GM21576 (cell line): ENCODE results near the gene GUCD1.
"Not testable (repeated sequence)": the region's sequence is repeated elsewhere in the genome, so short reads cannot be mapped to it uniquely, and the experiment has no call there.

Source experiments
- ATAC-seq: cut with Tn5 transposase; IDR thresholded peaks from one replicate; pipeline ENCODE4 v1.9.1; 2021; ENCODE audit warnings: mild to moderate bottlenecking, moderate library complexity; ENCODE audit not compliant: unreplicated experiment

GUCD1 gene

GRCh38 chr22:24566899-24567511 lies 12.1 kb upstream of the GUCD1 start:
- ATAC-seq, result no peak

GRCh38 chr22:24565077-24565476 lies 10.1 kb upstream of the GUCD1 start:
- no peak for ATAC-seq

GRCh38 chr22:24564376-24565058 lies 9.6 kb upstream of the GUCD1 start:
- ATAC-seq, result no peak

GRCh38 chr22:24563246-24563645 lies 8.3 kb upstream of the GUCD1 start:
- ATAC-seq, result no peak

- ATAC-seq, result no peak
Measured at GRCh38 chr22:24559471-24559870, 4.5 kb upstream of the GUCD1 start.

- peak; percentile 66 for ATAC-seq
Measured at GRCh38 chr22:24555165-24556039, 464 bp upstream of the GUCD1 start, which contains the start of gene SNRPD3. Gene SNRPD3 (plus strand): TSS chr22:24555999. CDS start chr22:24557675, 1,676 bp downstream.

GRCh38 chr22:24553597-24554312 lies 1.2 kb downstream of the GUCD1 start:
- ATAC-seq, result no peak

GRCh38 chr22:24552503-24553286 lies 2.2 kb downstream of the GUCD1 start:
- not testable (repeated sequence) for ATAC-seq

GRCh38 chr22:24550902-24551435 lies 4.0 kb downstream of the GUCD1 start:
- ATAC-seq, result no peak

- ATAC-seq, result no peak
Measured at GRCh38 chr22:24550028-24550901, 4.7 kb downstream of the GUCD1 start.

GRCh38 chr22:24548812-24549211 lies 6.1 kb downstream of the GUCD1 start:
- no peak for ATAC-seq

- no peak for ATAC-seq
Measured at GRCh38 chr22:24543679-24544243, 11.2 kb downstream of the GUCD1 start.

- ATAC-seq, result no peak
Measured at GRCh38 chr22:24543185-24543601, 11.7 kb downstream of the GUCD1 start.

GRCh38 chr22:24542641-24543040 lies 12.3 kb downstream of the GUCD1 start:
- no peak for ATAC-seq

- ATAC-seq, result no peak
Measured at GRCh38 chr22:24541681-24542515, 13.0 kb downstream of the GUCD1 start.

GRCh38 chr22:24540470-24540869 lies 14.5 kb downstream of the GUCD1 start:
- ATAC-seq, result no peak

- no peak for ATAC-seq
Measured at GRCh38 chr22:24536089-24536488, 18.8 kb downstream of the GUCD1 start.

GRCh38 chr22:24535348-24535747 lies 19.6 kb downstream of the GUCD1 start:
- no peak for ATAC-seq
